Lower lobe of right lung (tissue), 2 donors: ENCODE measurements around the gene ZNF778. TPM values are rescaled to one million over a fixed set of nuclear protein-coding genes. Genes with fewer than 3 reads are reported as not detected.

ENCODE experiments used
- ATAC-seq, 2 donors: fragments of 200-7000 bp; cut with Tn5 transposase; one replicate each; pipeline ENCODE4 v1.9.1; 2020 to 2022; ENCODE audit warnings: mild to moderate bottlenecking in 2 of 2, moderate library complexity in 2 of 2
- DNase-seq: peaks from one replicate; pipeline ENCODE4 v3.0.0-alpha.2; 2020
- H3K27ac ChIP-seq: fragments of 200-600 bp; one replicate; pipeline ENCODE4 v1.8.0; 2022
- H3K27me3 ChIP-seq: fragments of 200-600 bp; one replicate; pipeline ENCODE4 v1.8.0; 2022; ENCODE audit warnings: low read depth
- H3K36me3 ChIP-seq: fragments of 200-600 bp; one replicate; pipeline ENCODE4 v1.8.0; 2022; ENCODE audit warnings: mild to moderate bottlenecking
- H3K4me1 ChIP-seq: fragments of 200-600 bp; one replicate; pipeline ENCODE4 v1.8.0; 2022
- H3K4me3 ChIP-seq: fragments of 200-600 bp; one replicate; pipeline ENCODE4 v1.8.0; 2022; ENCODE audit warnings: mild to moderate bottlenecking
- H3K9me3 ChIP-seq: fragments of 200-600 bp; one replicate; pipeline ENCODE4 v1.8.0; 2022
- intact Hi-C: fragments of 100-400 bp; cut with DNase I; formaldehyde crosslinking; loops from one replicate; pipeline ENCODE4 v1.11.0; 2022
- total RNA-seq: library from RNA; stranded (reverse); fragmentation: NEBNext Ultra II Directional; extraction: Animal tissue kit (Norgen Biotek cat#: 25700); gene quantifications from one replicate; pipeline ENCODE4 v1.2.1, GENCODE V29; 2021
- TF ChIP-seq, protein P1 (sequence below): fragments of 200-600 bp; IDR thresholded peaks from one replicate; pipeline ENCODE4 v1.8.0; 2022; ENCODE audit warnings: antibody characterized with exemption, mild to moderate bottlenecking
- donor health status: DM: no; HTN: yes; CAD: no; lungs with severe emphysema.

Gene ZNF778
- total RNA-seq, 1 donor from 2014 or later, result 9.7 TPM

DNA sequence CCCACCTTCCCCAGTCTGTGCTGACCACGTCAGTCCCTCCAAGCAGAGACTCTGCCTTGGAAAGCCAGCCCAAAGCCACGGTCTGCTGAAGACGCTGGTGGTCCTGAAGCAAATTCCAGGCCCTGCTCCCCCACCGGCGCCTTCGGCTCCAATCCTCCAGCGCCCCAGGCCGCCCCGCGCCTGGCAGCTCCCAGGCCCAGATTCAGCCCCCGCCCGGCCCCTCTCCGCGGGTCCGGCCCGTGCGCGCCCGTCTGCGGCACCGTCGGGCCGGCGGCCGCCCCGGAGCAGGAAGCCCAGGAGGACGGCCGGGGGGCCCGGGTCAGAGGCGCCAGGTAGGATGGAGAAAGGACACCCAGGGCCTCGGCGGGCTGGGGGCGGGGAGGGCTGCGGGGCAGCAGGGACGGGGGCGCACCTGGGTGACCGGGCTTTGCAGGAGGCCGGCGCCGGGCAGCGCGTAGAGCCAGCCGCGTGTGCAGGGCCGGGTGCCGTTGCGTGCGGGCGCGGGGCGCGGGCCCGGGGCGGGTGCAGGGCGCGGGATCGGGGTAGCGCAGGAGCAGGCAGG lies 16.6 kb upstream of the ZNF778 start:
- DNase-seq, result peak; percentile 51
- ATAC-seq, result no peak
- H3K36me3 ChIP-seq, result no peaks in the 10 kb centered on the region

DNA sequence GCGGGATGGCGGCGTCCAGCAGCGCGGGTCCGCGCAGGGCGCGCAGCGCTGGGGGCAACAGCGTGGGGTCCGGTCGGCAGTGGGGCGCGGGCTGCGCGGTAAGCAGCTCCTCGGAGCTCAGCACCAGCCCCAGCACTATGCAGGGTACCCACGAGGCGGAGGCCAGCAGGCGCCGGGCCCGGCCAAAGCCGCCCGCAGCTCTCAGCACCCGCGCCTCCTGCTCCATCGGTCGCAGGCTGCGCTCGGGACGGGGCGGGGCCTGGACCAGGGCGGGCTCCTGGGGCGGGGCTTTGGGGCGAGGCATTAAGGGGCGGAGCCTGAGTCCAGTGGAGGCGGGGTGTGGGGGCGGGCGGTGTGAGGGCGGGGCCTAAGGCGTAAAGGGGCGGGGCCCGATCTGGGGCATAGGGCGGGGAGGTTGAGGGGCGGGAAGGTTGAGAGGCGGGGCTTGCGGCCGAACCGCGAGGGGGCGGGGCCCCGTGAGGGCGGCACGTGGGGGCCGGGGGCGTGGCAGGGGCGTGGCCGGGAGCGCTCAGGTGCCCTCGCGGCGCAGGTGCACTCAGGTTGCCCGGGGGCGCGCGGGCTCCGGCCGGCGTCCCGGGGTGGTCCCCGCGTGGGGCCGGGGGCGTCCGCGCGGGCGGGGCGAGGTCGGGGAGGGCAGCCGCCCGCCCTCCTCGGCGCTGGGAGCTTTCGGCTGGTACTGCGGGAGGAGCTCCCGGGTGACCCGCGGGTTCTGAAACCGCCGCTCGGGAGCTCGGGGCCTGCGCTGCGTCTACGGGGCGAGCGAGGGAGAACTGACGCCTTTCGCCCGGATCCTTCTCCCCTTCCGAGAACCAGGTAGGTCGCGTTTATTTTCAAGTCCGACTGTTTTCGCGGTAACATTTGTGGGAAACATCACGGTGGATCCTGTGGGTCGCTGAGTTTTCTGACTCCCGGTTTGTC lies 15.8 kb upstream of the ZNF778 start:
- ATAC-seq, result peak; percentile 90 to 93
- Histone ChIP-seq H3K36me3 (no peaks in the 10 kb centered on the region), H3K27me3 (peaks cover 53% of the 10 kb centered on the region), H3K4me1 (peaks cover 21% of the 10 kb centered on the region), H3K4me3 (peak overlapping the region; percentile 49), H3K27ac (peak overlapping the region; percentile 72), H3K9me3 (no peaks in the 10 kb centered on the region)
- TF ChIP-seq, protein P1, sequence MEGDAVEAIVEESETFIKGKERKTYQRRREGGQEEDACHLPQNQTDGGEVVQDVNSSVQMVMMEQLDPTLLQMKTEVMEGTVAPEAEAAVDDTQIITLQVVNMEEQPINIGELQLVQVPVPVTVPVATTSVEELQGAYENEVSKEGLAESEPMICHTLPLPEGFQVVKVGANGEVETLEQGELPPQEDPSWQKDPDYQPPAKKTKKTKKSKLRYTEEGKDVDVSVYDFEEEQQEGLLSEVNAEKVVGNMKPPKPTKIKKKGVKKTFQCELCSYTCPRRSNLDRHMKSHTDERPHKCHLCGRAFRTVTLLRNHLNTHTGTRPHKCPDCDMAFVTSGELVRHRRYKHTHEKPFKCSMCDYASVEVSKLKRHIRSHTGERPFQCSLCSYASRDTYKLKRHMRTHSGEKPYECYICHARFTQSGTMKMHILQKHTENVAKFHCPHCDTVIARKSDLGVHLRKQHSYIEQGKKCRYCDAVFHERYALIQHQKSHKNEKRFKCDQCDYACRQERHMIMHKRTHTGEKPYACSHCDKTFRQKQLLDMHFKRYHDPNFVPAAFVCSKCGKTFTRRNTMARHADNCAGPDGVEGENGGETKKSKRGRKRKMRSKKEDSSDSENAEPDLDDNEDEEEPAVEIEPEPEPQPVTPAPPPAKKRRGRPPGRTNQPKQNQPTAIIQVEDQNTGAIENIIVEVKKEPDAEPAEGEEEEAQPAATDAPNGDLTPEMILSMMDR, result no peak
- intact Hi-C loops, result no loop called here
- peak; percentile 84 for DNase-seq

More for the DNA sequence above, 16.6 kb upstream of the ZNF778 start:
- H3K4me3 ChIP-seq, result peak overlapping the region; percentile 49
- H3K4me1 ChIP-seq, result peaks cover 21% of the 10 kb centered on the region
- intact Hi-C loops, result no loop called here
- TF ChIP-seq, protein P1, result no peak
- H3K27me3 ChIP-seq, result peaks cover 53% of the 10 kb centered on the region
- no peaks in the 10 kb centered on the region for H3K9me3 ChIP-seq
- peak overlapping the region; percentile 72 for H3K27ac ChIP-seq

DNA sequence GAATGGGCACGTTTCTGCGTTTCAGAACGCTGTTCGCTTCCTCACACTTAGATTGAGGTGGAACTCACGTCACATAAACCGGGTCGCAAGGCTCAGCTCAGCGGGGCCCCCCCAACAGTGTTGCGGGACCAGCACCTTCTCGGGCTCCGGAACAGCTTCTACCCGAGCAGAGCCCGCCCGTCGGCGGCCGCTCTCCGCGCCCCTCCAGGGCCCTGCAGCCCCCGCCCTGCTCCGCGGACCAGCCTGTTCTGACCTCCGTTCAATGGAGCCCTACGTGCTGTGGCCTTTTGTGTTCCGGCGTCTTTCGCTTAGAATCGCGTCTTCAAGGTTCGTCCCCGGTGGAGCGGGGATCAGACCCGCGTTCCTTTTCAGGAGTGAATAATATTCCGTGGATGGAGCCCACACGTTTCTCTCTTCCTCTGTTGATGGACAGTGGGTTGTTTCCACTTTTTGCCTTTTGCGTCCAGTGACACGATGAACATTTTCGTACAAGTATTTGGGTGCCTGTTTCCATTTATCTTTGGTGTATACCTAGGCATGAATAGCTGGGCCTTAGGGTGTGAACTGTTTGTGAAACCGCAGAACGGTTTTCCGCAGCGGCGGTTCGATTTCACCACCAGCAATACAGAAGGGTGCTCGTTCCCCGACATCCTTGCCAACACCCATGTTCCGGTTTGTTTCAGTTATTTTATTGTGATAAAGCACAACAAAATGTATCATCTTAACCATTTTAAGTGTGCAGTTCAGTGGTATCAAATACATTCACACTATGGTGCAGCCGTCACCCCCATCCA lies 14.9 kb upstream of the ZNF778 start:
- intact Hi-C loops, result no loop called here

DNA sequence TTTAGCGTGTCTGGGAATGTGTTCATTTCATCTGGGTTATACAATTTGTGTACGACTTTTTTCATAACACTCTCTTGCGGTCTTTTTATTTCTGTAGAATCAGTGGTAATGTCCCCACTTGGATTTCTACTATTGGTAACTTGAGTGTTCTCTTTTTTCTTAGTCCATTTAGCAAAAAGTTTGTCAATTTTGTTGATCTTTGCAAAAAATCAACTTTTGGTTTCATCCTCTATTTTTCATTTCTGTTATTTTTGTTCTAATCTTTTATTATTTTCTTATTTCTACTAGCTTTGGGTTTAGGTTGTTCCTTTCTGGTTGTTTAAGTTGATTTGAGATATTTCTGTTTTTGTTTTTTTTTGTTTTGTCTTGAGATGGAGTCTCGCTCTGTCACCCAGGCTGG lies 9.5 kb upstream of the ZNF778 start:
- no peaks in the 10 kb centered on the region for H3K9me3 ChIP-seq
- H3K4me3 ChIP-seq, result no peak overlapping the region
- DNase-seq (no peak), ATAC-seq (no peak)
- intact Hi-C loops, result no loop called here
- H3K36me3 ChIP-seq, result no peaks in the 10 kb centered on the region
- no peak overlapping the region for H3K27ac ChIP-seq
- no peaks in the 10 kb centered on the region for H3K4me1 ChIP-seq
- TF ChIP-seq, protein P1, result no peak
- peaks cover 19% of the 10 kb centered on the region for H3K27me3 ChIP-seq

More for the DNA sequence above, 14.9 kb upstream of the ZNF778 start:
- ATAC-seq, result no peak
- Histone ChIP-seq H3K4me1 (peaks cover 21% of the 10 kb centered on the region), H3K9me3 (no peaks in the 10 kb centered on the region), H3K27me3 (peaks cover 53% of the 10 kb centered on the region), H3K27ac (no peak overlapping the region), H3K4me3 (peak overlapping the region; percentile 27), H3K36me3 (no peaks in the 10 kb centered on the region)
- DNase-seq, result peak; percentile 41
- TF ChIP-seq, protein P1, result no peak

DNA sequence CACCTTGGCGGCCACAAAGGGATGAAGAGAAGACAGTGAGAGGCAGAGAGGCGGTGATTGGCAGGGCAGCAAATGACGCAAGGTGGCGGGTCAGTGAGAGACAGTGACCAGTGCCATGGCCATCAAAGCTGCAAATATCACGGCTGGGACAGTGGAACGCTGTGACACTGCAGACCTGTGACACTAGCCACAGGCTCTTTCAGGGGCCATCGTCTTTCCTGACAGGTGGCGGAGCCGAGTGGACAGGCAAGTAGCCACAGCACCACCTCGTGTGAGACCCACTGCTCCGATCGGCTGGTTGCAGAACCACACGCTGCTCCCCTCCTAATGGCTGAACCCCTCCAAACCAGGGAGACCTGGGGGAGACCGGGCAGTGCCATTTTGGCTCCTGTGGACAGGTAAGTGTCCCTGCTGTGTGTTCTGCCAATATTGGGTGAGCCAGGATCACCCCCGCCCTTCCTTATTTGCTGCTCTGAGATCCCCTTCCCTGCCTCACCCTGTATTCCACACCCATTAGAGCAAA lies 7.9 kb upstream of the ZNF778 start:
- intact Hi-C loops, result no loop called here
- no peaks in the 10 kb centered on the region for H3K4me1 ChIP-seq
- DNase-seq (peak; percentile 30), ATAC-seq (no peak)
- H3K9me3 ChIP-seq, result no peaks in the 10 kb centered on the region
- TF ChIP-seq, protein P1, result no peak
- H3K27ac ChIP-seq, result no peak overlapping the region
- H3K36me3 ChIP-seq, result no peaks in the 10 kb centered on the region
- H3K4me3 ChIP-seq, result no peak overlapping the region
- H3K27me3 ChIP-seq, result peaks cover 10% of the 10 kb centered on the region
